GM18499 (cell line): ENCODE data around the gene KRT71.
"Not testable (repeated sequence)": the region's sequence is repeated elsewhere in the genome, so short reads cannot be mapped to it uniquely, and the experiment has no call there.

Experiments used
- ATAC-seq: cut with Tn5 transposase; IDR thresholded peaks from one replicate; pipeline ENCODE4 v1.9.1; 2021; ENCODE audit warnings: moderate number of reproducible peaks; ENCODE audit not compliant: insufficient read depth, unreplicated experiment

Gene KRT71

GRCh38 chr12:52552681-52553195 is at the start of gene KRT71:
TSS of gene KRT71 (minus strand) at chr12:52553145. CDS start at chr12:52553077, 68 bp downstream.
- ATAC-seq = no peak

- no peak for ATAC-seq
These were observed 49.6 kb upstream of the KRT71 start for GRCh38 chr12:52602552-52602951.

- no peak for ATAC-seq
These were observed 48.7 kb upstream of the KRT71 start for GRCh38 chr12:52601671-52602070.

- no peak for ATAC-seq
These were observed 48.1 kb upstream of the KRT71 start, which contains the start of gene KRT72 for GRCh38 chr12:52600941-52601481. TSS of gene KRT72 (minus strand) at chr12:52601463. CDS start at chr12:52601452, 11 bp downstream.

- no peak for ATAC-seq
These were observed 47.5 kb upstream of the KRT71 start for GRCh38 chr12:52600475-52600874.

GRCh38 chr12:52600071-52600470 is 47.1 kb upstream of the KRT71 start:
- ATAC-seq = no peak

GRCh38 chr12:52598966-52599365 is 46.0 kb upstream of the KRT71 start:
- no peak for ATAC-seq

- not testable (repeated sequence) for ATAC-seq
These were observed 41.3 kb upstream of the KRT71 start for GRCh38 chr12:52594237-52594636.

- ATAC-seq = no peak
These were observed 38.6 kb upstream of the KRT71 start for GRCh38 chr12:52591521-52591920.

- ATAC-seq = no peak
These were observed 37.1 kb upstream of the KRT71 start for GRCh38 chr12:52590021-52590420.

GRCh38 chr12:52587563-52587962 is 34.6 kb upstream of the KRT71 start:
- no peak for ATAC-seq

- ATAC-seq = no peak
These were observed 33.0 kb upstream of the KRT71 start for GRCh38 chr12:52585946-52586345.

- ATAC-seq = no peak
These were observed 32.1 kb upstream of the KRT71 start for GRCh38 chr12:52585066-52585465.

- ATAC-seq = no peak
These were observed 31.3 kb upstream of the KRT71 start for GRCh38 chr12:52584156-52584682.

GRCh38 chr12:52582971-52583456 is 30.1 kb upstream of the KRT71 start:
- ATAC-seq = no peak

GRCh38 chr12:52582486-52582885 is 29.5 kb upstream of the KRT71 start:
- ATAC-seq = no peak

- no peak for ATAC-seq
These were observed 28.5 kb upstream of the KRT71 start for GRCh38 chr12:52581481-52581880.

GRCh38 chr12:52581066-52581465 is 28.1 kb upstream of the KRT71 start:
- ATAC-seq = no peak

GRCh38 chr12:52580496-52580895 is 27.6 kb upstream of the KRT71 start:
- ATAC-seq = no peak

GRCh38 chr12:52579468-52580465 is 26.8 kb upstream of the KRT71 start:
- ATAC-seq = no peak

GRCh38 chr12:52578469-52578868 is 25.5 kb upstream of the KRT71 start:
- ATAC-seq = no peak
